Measurements from ENCODE around the gene IL3.
A peak's percentile ranks its signal among the peaks of the same experiment; 100 is the strongest.

IL3 gene

GRCh38 chr5:132056610-132057497 lies 3.6 kb upstream of the IL3 start:
- no peak for DNase-seq

DNA sequence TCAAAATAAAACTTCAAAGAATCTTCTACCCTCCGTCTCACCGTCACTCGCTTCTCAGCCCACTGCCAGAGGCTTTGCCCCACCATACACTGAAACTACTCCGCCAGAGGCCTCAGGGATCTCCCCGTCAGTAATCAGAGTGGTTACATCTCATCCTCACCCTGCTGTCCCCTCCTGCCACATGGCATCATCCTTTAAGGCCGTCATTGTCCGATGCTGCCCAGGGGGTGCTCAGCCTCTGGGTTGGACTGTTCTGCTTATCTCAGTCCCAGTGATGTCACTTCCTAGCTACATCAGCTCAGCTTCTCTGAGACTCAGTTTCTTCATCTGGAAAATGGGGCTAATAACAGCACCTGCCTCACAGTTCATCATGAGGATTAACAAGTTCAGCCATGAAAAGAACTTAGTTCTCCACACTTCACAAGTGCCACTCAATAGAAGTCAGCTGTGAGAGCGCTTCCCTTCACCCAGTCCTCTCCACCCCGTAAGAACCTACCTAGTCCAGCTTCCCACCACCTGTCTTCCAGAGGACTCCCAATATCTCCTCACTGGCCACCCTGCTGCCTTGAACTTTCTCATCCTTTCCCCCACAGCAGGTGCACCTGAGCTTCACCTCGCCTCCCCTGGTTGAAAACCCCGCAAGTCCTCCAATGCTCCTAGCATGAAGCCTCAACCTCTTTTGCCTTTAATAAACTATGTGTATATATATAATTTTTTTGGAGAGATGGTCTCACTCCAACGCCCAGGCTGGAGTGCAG lies 2.8 kb upstream of the IL3 start:
- DNase-seq: no peak

DNA sequence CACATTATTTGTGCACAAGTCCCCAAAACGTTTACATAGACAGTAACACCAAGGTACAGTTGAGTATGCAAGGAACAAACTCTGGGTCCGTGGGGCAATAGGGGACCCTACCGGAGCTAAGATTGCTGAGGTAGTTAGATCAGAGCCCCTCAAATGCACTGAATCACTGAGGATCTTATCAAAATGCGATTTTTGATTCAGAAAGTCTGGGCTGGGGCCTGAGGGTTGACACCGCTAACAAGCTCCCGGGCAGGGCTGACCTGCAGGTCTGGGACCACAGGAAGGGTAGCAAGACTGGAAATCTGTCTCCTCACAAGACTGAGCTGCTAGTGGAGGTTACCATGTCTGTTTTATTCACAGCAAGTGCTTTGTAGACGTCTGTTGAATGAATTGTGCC lies 1.8 kb upstream of the IL3 start:
- DNase-seq: no peak

GRCh38 chr5:132059043-132059695 lies 1.3 kb upstream of the IL3 start:
- no peak for DNase-seq

DNA sequence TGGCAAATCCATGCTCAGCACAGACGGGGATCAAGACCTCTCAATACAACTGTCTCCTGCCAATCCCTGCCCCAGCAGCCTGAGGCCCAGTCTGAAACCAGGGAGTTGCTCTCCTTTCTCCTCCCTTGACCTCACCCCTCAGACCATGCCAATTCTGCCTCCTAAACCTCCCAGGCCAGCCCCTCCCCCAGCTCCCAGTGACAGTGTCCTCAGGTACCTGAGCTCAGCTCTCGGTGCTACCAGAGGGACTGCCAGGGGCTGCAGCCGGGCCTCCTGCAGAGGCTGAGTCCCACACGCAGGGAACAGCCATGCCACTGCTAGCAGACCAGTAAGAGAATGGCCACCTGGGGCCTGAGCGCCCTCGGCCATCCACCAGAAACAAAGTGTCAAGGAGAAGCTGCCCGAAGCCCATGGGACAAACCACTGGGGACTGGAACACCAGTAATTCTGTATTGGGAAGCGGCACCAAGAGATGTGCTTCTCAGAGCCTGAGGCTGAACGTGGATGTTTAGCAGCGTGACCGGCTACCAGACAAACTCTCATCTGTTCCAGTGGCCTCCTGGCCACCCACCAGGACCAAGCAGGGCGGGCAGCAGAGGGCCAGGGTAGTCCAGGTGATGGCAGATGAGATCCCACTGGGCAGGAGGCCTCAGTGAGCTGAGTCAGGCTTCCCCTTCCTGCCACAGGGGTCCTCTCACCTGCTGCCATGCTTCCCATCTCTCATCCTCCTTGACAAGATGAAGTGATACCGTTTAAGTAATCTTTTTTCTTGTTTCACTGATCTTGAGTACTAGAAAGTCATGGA lies 557 bp upstream of the IL3 start:
- no peak for DNase-seq

- DNase-seq: peak in 43 of 56 donors; percentile 9 to 77 (median 33)
These were observed 2.8 kb downstream of the IL3 start for GRCh38 chr5:132063090-132063911.

DNA sequence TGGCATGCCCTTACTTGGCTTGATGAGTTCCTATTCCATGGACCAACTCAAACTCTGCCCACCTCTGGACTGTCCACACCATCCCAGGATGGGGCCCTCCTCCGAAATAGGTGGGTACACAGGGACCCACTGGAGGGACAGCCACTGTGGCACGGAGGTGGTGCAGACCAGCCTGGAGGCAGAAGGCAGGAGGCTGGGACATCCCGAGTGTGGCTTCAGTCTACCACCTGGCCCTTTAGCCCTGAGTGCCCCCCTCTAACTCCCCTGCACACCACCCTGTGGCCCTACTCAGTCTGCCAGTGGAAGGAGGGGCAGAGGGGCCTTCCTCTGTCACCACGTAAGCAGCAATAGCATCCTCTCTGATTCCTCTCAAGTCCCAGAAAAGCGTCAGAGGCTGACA lies 3.7 kb downstream of the IL3 start:
- no peak for DNase-seq

DNA sequence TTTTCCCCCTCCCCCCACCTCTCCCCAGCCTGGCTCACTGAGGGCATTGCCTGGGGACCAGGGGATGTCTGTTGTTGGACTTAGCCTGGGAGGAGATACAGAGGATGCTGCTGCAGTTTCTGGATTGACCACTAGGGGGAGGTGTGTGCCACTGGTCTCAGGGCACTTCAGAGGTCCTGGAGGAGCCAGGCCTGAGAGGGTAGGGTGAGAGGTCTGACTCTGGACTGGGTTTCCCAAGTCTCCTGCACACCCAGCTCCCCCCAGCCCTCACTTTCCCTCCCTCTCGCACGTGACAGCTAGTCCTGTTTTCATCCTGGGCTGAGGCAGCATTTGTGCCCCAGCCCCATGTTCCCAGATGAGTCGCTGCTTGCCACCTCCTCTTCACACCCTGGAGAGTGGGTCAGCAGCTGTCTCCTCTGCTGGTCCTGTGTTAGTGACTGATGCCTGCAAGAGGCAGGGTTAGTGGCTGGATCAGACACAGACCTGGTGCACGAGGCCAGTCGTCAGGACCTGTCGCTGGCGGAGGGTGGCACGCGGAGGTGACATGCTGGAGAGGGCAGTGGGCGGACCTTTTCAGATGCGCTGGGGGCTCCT lies 4.4 kb downstream of the IL3 start:
- peak in 45 of 56 donors; percentile 2 to 82 (median 28) for DNase-seq

GRCh38 chr5:132065351-132065937 lies 5.0 kb downstream of the IL3 start:
- peak in 3 of 56 donors; percentile 9 to 31 (median 18) for DNase-seq

DNA sequence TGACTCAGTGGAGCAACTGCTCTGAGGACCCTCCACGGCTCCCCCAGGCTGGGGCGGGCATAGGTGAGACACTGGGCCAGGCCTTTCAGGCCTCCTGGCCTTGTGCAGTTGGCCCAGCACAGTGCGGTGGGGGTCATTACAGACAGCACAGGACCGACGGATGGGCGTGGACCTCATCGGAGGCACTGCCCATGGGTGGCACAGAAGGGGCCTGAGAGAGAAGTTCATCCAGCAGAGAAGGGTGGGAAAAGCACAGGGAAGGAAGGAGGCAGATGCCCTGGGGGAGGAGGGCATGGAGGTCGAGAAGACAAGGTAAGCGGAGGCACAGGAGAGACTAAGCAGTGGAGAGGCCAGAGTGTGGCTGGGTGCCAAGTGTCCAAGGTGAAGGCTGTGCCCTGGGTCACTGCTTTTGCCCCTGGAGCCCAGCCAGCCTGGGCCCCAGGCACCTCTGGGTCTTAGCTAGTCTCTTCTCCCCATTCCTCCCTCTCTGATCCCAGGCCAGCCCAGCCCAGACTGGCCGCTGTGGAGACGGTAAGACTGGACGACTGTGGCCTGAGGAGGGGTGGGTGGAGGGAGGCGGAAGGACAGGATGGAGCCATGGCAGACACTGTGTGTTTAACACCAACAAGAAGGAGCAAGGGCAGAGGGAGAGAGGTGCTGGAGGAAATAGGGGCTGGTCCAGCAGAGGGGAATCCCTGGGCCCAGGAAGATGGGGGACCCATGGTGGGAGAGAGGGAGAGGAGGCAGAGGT lies 5.7 kb downstream of the IL3 start:
- DNase-seq: no peak

GRCh38 chr5:132066871-132067270 lies 6.4 kb downstream of the IL3 start:
- DNase-seq: no peak

- no peak for DNase-seq
These were observed 7.0 kb downstream of the IL3 start for GRCh38 chr5:132067451-132067850.

DNA sequence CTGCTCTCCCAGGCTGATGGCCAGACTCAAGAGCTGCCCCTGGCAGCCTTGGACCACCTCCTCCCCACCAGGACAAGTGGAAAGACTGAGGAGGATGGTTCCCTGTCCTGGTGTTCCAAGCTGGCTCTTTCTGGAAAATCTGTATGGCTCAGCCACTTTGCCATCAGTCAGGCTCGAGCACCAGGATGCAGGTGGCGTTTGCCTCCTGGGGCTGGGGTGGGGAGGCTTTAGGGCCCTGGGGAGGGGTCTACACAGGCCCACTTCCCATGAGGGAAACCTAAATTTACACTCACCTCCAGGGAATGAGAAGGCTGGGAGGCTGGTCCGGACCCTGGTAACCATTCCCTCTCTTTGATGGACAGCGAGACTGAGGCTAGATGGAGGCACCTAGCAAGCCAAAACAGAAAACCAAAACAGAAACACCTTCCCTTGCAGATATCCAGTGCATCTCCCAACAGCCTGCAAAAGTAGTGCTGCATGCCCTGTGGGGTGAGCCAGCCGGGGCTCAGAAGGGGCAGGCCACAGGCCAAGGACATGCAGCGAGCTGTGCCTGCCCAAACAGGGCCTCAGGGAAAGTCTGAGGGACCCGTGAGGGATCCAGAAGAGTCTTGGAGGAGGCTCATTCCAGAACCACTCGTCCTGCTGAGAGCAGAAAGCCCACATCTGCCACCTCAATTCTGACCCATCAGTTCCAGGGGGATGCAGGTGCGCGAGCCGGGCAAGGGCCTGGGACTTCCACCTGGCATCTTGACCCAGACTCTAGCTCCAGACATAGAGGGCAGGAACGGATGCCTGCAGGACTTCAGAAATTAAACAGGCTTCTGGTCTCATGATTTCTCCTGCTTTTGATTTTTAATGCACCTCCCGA lies 7.7 kb downstream of the IL3 start:
- DNase-seq: no peak

DNA sequence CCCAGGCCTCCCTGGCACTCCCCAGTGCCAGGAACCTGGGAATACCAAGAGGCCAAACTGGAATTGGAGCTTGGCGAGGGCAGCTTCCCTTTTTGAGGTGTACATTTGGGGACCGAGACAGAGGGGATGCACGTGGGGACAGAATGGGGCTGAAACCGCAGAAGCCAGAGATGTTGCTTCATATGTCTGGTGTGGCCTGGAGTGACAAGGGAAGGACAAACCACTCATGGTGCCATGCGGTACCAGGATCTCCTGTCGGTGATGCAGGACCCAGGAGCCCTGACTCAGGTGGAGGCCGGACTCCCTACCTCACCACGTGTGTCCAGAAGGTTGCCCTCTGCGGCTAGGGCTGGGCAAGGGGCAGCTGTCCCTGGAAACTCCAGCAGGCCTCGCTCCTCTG lies 9.1 kb downstream of the IL3 start:
- no peak for DNase-seq

DNA sequence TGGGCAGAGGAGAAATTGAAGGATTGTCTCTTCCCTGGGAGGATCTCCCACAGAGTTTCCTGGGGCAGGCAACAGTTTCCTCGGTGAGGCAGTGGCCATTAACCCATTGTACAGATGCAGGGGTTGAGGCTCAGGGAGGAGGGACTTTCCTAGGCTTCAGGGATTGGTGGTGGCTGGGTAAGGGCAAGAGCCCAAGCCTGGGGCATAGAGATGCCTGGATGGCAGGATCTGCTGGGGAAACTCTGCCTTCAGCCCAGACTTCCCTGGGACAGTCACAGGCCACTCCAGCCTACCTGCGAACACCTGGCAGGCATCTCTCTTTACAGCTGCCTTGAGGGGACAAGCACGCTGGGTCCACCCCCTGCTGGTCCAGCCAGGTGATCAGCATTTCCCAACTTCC lies 9.5 kb downstream of the IL3 start:
- no peak for DNase-seq

GRCh38 chr5:132070460-132071337 lies 10.2 kb downstream of the IL3 start:
- no peak for DNase-seq

GRCh38 chr5:132071338-132071707 lies 10.9 kb downstream of the IL3 start:
- no peak for DNase-seq
